ENCODE data around the gene PPP1R36.
A peak's percentile ranks its signal among the peaks of the same experiment; 100 is the strongest.
"Not testable (repeated sequence)": the region's sequence is repeated elsewhere in the genome, so short reads cannot be mapped to it uniquely, and the experiment has no call there.

PPP1R36 gene

GRCh38 chr14:64614805-64615391 lies 65.1 kb downstream of the PPP1R36 start:
- no peak for DNase-seq

- not testable (repeated sequence) for DNase-seq
Observed at GRCh38 chr14:64617872-64618408, 68.2 kb downstream of the PPP1R36 start.

GRCh38 chr14:64620910-64621309 lies 71.1 kb downstream of the PPP1R36 start:
- no peak for DNase-seq

- DNase-seq: no peak
Observed at GRCh38 chr14:64623554-64624165, 73.9 kb downstream of the PPP1R36 start.

- no peak for DNase-seq
Observed at GRCh38 chr14:64625386-64626232, 75.8 kb downstream of the PPP1R36 start.

- no peak for DNase-seq
Observed at GRCh38 chr14:64628940-64629408, 79.2 kb downstream of the PPP1R36 start.

- DNase-seq: no peak
Observed at GRCh38 chr14:64630778-64631177, 81.0 kb downstream of the PPP1R36 start.

- not testable (repeated sequence) for DNase-seq
Observed at GRCh38 chr14:64631222-64631621, 81.5 kb downstream of the PPP1R36 start.

- DNase-seq: no peak
Observed at GRCh38 chr14:64632056-64632455, 82.3 kb downstream of the PPP1R36 start.

GRCh38 chr14:64634558-64634957 lies 84.8 kb downstream of the PPP1R36 start:
- no peak for DNase-seq

- DNase-seq: peak; percentile 79 to 85
Observed at GRCh38 chr14:64636208-64636979, 86.6 kb downstream of the PPP1R36 start.

GRCh38 chr14:64636980-64637429 lies 87.2 kb downstream of the PPP1R36 start:
- DNase-seq: no peak

GRCh38 chr14:64637735-64638473 lies 88.1 kb downstream of the PPP1R36 start:
- no peak for DNase-seq

GRCh38 chr14:64638625-64639024 lies 88.9 kb downstream of the PPP1R36 start:
- DNase-seq: no peak
